Daoy (cell line): ENCODE data around the gene SPRED2. TPM values are rescaled to one million over a fixed set of nuclear protein-coding genes. Genes with fewer than 3 reads are reported as not detected.
"Not testable (repeated sequence)": the region's sequence is repeated elsewhere in the genome, so short reads cannot be mapped to it uniquely, and the experiment has no call there.

Experiments
- DNase-seq: peaks from one replicate; pipeline ENCODE4 v3.0.0-alpha.2; 2015; ENCODE audit warnings: low read depth
- total RNA-seq: library from RNA; depleted of rRNA; stranded (reverse); fragments of >200 nt; shearing (Covaris generic); gene quantifications from 2 replicates; pipeline ENCODE4 v1.2.3, GENCODE V29; 2014

Gene SPRED2
- total RNA-seq, 1 experiment from 2014 or later, result 6.9 TPM

- DNase-seq, result no peak
These were observed 89.0 kb downstream of the SPRED2 start for GRCh38 chr2:65343386-65343785.

GRCh38 chr2:65340898-65341681 is 91.3 kb downstream of the SPRED2 start:
- no peak for DNase-seq

GRCh38 chr2:65339648-65340047 is 92.8 kb downstream of the SPRED2 start:
- DNase-seq, result no peak

GRCh38 chr2:65338830-65339495 is 93.4 kb downstream of the SPRED2 start:
- DNase-seq, result not testable (repeated sequence)

GRCh38 chr2:65337915-65338314 is 94.5 kb downstream of the SPRED2 start:
- DNase-seq, result not testable (repeated sequence)

- no peak for DNase-seq
These were observed 97.7 kb downstream of the SPRED2 start for GRCh38 chr2:65334714-65335113.

- DNase-seq, result no peak
These were observed 100.9 kb downstream of the SPRED2 start for GRCh38 chr2:65331336-65332025.

GRCh38 chr2:65329525-65329924 is 102.9 kb downstream of the SPRED2 start:
- no peak for DNase-seq

- DNase-seq, result no peak
These were observed 106.1 kb downstream of the SPRED2 start for GRCh38 chr2:65326276-65326675.

- DNase-seq, result no peak
These were observed 107.3 kb downstream of the SPRED2 start for GRCh38 chr2:65325066-65325465.

- no peak for DNase-seq
These were observed 111.5 kb downstream of the SPRED2 start for GRCh38 chr2:65320946-65321345.

GRCh38 chr2:65320042-65320725 is 112.2 kb downstream of the SPRED2 start:
- peak; percentile 76 for DNase-seq

GRCh38 chr2:65319674-65320041 is 112.7 kb downstream of the SPRED2 start:
- DNase-seq, result no peak

GRCh38 chr2:65319072-65319673 is 113.2 kb downstream of the SPRED2 start:
- no peak for DNase-seq

- no peak for DNase-seq
These were observed 114.6 kb downstream of the SPRED2 start for GRCh38 chr2:65317841-65318240.

GRCh38 chr2:65317351-65317750 is 115.0 kb downstream of the SPRED2 start:
- DNase-seq, result not testable (repeated sequence)

- no peak for DNase-seq
These were observed 116.3 kb downstream of the SPRED2 start for GRCh38 chr2:65316072-65316471.

GRCh38 chr2:65314801-65315441 is 117.5 kb downstream of the SPRED2 start:
- DNase-seq, result no peak

- DNase-seq, result no peak
These were observed 118.5 kb downstream of the SPRED2 start for GRCh38 chr2:65313954-65314256.

- no peak for DNase-seq
These were observed 119.1 kb downstream of the SPRED2 start for GRCh38 chr2:65313126-65313953.

GRCh38 chr2:65311596-65311995 is 120.8 kb downstream of the SPRED2 start:
- DNase-seq, result no peak
